GM13977 (cell line): ENCODE measurements around the gene CLCN6.

Experiments
- DNase-seq: peaks from one replicate; pipeline ENCODE4 v3.0.0; 2012; ENCODE audit warnings: low spot score
- CTCF ChIP-seq: IDR thresholded peaks from 2 replicates; pipeline ENCODE4 v1.5.1; 2012; ENCODE audit warnings: mild to moderate bottlenecking, control low read depth; ENCODE audit not compliant: insufficient read depth; ENCODE audit errors: extremely low read depth, missing control alignments
- in situ Hi-C: fragments of 300-500 bp; cut with MboI; formaldehyde crosslinking; loops from one replicate; pipeline ENCODE4 v1.12.0; 2022; ENCODE audit warnings: low sequenced_read_pairs, low pct_unique_long_range_greater_than_20kb, mixed read lengths, inconsistent platforms; ENCODE audit not compliant: unreplicated experiment

Gene CLCN6

GRCh38 chr1:11805422-11806306 is at the start of gene CLCN6, which contains the start of gene MTHFR:
CLCN6 (plus strand) TSS chr1:11806191; CDS start chr1:11806263, 72 bp downstream.
MTHFR (minus strand) TSS chr1:11805964; CDS start chr1:11803116, 2,848 bp downstream.
- TF ChIP-seq CTCF, result no peak
- in situ Hi-C loops, result no loop called here
- DNase-seq, result peak; percentile 98

- no peak for TF ChIP-seq CTCF
- no peak for DNase-seq
- in situ Hi-C loops, result no loop called here
Measured at GRCh38 chr1:11757047-11757446, 48.9 kb upstream of the CLCN6 start.

- DNase-seq, result no peak
- in situ Hi-C loops, result no loop called here
- no peak for TF ChIP-seq CTCF
Measured at GRCh38 chr1:11759791-11760190, 46.2 kb upstream of the CLCN6 start.

GRCh38 chr1:11761285-11761684 is 44.7 kb upstream of the CLCN6 start:
- in situ Hi-C loops, result no loop called here
- DNase-seq, result no peak
- TF ChIP-seq CTCF, result no peak

GRCh38 chr1:11761988-11762406 is 44.0 kb upstream of the CLCN6 start, which contains the start of gene C1orf167:
C1orf167 (plus strand) TSS chr1:11762193; CDS start chr1:11764401, 2,208 bp downstream.
- DNase-seq, result no peak
- TF ChIP-seq CTCF, result no peak
- in situ Hi-C loops, result no loop called here

GRCh38 chr1:11764115-11764514 is 41.9 kb upstream of the CLCN6 start:
- in situ Hi-C loops, result no loop called here
- no peak for DNase-seq
- no peak for TF ChIP-seq CTCF
